HCT116 (cell line): ENCODE data around the gene ALK.

Source experiments
- CEBPB ChIP-seq: IDR thresholded peaks from 2 replicates; pipeline ENCODE4 v1.6.1; 2012; ENCODE audit warnings: low read depth
- EZH2 ChIP-seq: fragments of 200-600 bp; sonication (generic); IDR thresholded peaks from 2 replicates; pipeline ENCODE4 v1.6.1; 2017; ENCODE audit warnings: antibody characterized with exemption, mixed run types
- JUND ChIP-seq: IDR thresholded peaks from 2 replicates; pipeline ENCODE4 v1.6.1; 2012
- MAX ChIP-seq: IDR thresholded peaks from 2 replicates; pipeline ENCODE4 v1.6.1; 2012
- POLR2A ChIP-seq: IDR thresholded peaks from 2 replicates; pipeline ENCODE4 v1.7.0; 2011; ENCODE audit warnings: borderline replicate concordance; ENCODE audit not compliant: insufficient read depth, insufficient read length; ENCODE audit errors: extremely low read depth
- POLR2AphosphoS5 ChIP-seq: IDR thresholded peaks from 2 replicates; pipeline ENCODE4 v1.6.1; 2011; ENCODE audit warnings: mild to moderate bottlenecking, low read depth, low read length, moderate library complexity
- TF ChIP-seq, protein P1 (sequence below), 3 experiments: fragments of 200-600 bp in 1 of 3; sonication (generic) in 1 of 3; IDR thresholded peaks in 2 of 3; conservative IDR thresholded peaks in 1 of 3; 2 replicates each; pipeline ENCODE4 v1.5.1; 2012 to 2017; ENCODE audit warnings: low read depth in 2 of 3, low read length in 2 of 3, antibody characterized with exemption in 1 of 3, borderline replicate concordance in 1 of 3, control low read depth in 1 of 3, mild to moderate bottlenecking in 1 of 3, mixed read lengths in 1 of 3, mixed run types in 1 of 3, moderate library complexity in 1 of 3; ENCODE audit not compliant: insufficient read depth in 1 of 3

GRCh38 chr2:29561628-29562027 lies 359.8 kb downstream of the ALK start:
- TF ChIP-seq POLR2AphosphoS5 (no peak), EZH2 (no peak), JUND (no peak), MAX (no peak), POLR2A (no peak), CEBPB (no peak)
- TF ChIP-seq, protein P1, sequence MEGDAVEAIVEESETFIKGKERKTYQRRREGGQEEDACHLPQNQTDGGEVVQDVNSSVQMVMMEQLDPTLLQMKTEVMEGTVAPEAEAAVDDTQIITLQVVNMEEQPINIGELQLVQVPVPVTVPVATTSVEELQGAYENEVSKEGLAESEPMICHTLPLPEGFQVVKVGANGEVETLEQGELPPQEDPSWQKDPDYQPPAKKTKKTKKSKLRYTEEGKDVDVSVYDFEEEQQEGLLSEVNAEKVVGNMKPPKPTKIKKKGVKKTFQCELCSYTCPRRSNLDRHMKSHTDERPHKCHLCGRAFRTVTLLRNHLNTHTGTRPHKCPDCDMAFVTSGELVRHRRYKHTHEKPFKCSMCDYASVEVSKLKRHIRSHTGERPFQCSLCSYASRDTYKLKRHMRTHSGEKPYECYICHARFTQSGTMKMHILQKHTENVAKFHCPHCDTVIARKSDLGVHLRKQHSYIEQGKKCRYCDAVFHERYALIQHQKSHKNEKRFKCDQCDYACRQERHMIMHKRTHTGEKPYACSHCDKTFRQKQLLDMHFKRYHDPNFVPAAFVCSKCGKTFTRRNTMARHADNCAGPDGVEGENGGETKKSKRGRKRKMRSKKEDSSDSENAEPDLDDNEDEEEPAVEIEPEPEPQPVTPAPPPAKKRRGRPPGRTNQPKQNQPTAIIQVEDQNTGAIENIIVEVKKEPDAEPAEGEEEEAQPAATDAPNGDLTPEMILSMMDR (IDR thresholded peaks at IDR 0.05 in 2 of 3, conservative IDR thresholded peaks at IDR 0.05 in 1 of 3; ENCODE audit: borderline replicate concordance in 1 of 3, insufficient read depth in 1 of 3, low read depth in 2 of 3, low read length in 2 of 3): no peak
